Activated CD4-positive, alpha-beta T cell treated with anti-CD3 and anti-CD28 coated beads, Interleukin-2, amount 10 ng/mL, durations not matched to agents 7 days and 5 days (primary cell): Measurements from ENCODE around the gene NPIPA3. TPM values are rescaled to one million over a fixed set of nuclear protein-coding genes. Genes with fewer than 3 reads are reported as not detected.

Experiments used
- total RNA-seq, 2 experiments: library from RNA; stranded (reverse); gene quantifications; one replicate each; pipeline ENCODE4 v1.2.3, GENCODE V29; 2021

Gene NPIPA3
- total RNA-seq, 2 experiments from 2014 or later, result 1.8 to 3.1 TPM

Other genes starting within 250 kb of the NPIPA3 start
- 10 to 100 TPM; 41.1 to 51.8 TPM for gene PARN, start 73.2 kb upstream of the NPIPA3 start, total RNA-seq
- 10 to 100 TPM; 62.0 to 68.3 TPM for gene BFAR, start 70.5 kb upstream of the NPIPA3 start, total RNA-seq
- gene PLA2G10, start 9.1 kb upstream of the NPIPA3 start, total RNA-seq, result not detected
- 1 to 10 TPM; 2.0 to 3.2 TPM for gene NPIPA2, start 39.1 kb downstream of the NPIPA3 start, total RNA-seq
- gene NOMO1, start 130.3 kb downstream of the NPIPA3 start, total RNA-seq, result 10 to 100 TPM; 44.1 to 54.9 TPM
- 100 to 1,000 TPM; 104 to 112 TPM for gene NPIPA1, start 234.0 kb downstream of the NPIPA3 start, total RNA-seq